Muscle layer of colon (tissue), 2 donors: Measurements from ENCODE around the gene XRCC4.

Experiments used
- H3K27ac ChIP-seq: one replicate; pipeline ENCODE4 v1.7.0; 2013; ENCODE audit warnings: low read depth, mild to moderate bottlenecking, low read length, moderate library complexity
- H3K27me3 ChIP-seq, 2 donors: one replicate each; pipeline ENCODE4 v1.7.0; 2013; ENCODE audit warnings: low read length in 2 of 2, mild to moderate bottlenecking in 2 of 2; ENCODE audit not compliant: insufficient read depth in 2 of 2, control insufficient read depth in 1 of 2
- H3K36me3 ChIP-seq: one replicate; pipeline ENCODE4 v1.7.0; 2013; ENCODE audit warnings: mild to moderate bottlenecking, low read length; ENCODE audit not compliant: insufficient read depth
- H3K4me1 ChIP-seq: one replicate; pipeline ENCODE4 v1.7.0; 2013; ENCODE audit warnings: mild to moderate bottlenecking, low read length; ENCODE audit not compliant: insufficient read depth
- H3K4me3 ChIP-seq, 2 donors: one replicate each; pipeline ENCODE4 v1.7.0; 2013; ENCODE audit warnings: low read length in 2 of 2, low read depth in 1 of 2, mild to moderate bottlenecking in 1 of 2, moderate library complexity in 1 of 2
- H3K9ac ChIP-seq: one replicate; pipeline ENCODE4 v1.7.0; 2013; ENCODE audit warnings: low read length
- H3K9me3 ChIP-seq: one replicate; pipeline ENCODE4 v1.7.0; 2013; ENCODE audit warnings: mild to moderate bottlenecking, low read length
- donor health status: abdominal sarcoma.
- donor health status: Adenocarcinoma of cecum.

The XRCC4 gene

GRCh38 chr5:83199126-83199525 is 121.8 kb downstream of the XRCC4 start:
- no peak overlapping the region for H3K9ac ChIP-seq
- no peak overlapping the region for H3K4me3 ChIP-seq
- H3K27ac ChIP-seq, result no peak overlapping the region
- no peaks in the 10 kb centered on the region for H3K9me3 ChIP-seq
- no peaks in the 10 kb centered on the region for H3K4me1 ChIP-seq
- no peaks in the 10 kb centered on the region for H3K27me3 ChIP-seq
- no peaks in the 10 kb centered on the region for H3K36me3 ChIP-seq

DNA sequence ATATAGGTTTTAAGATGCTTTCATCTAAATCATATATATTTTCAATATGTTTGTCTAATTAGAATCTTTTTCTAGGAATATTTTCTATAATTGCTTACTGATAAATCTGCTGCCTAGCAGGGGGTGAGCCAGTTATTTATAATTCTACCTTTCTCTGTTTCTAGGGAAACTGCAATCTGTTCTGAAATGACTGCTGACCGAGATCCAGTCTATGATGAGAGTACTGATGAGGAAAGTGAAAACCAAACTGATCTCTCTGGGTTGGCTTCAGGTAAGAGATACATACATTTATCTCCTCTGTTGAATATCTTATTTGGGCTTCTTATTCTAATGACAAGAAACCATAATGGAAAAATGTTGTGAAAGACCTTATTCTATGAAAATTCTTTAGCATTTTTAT is 127.3 kb downstream of the XRCC4 start:
- no peaks in the 10 kb centered on the region for H3K4me1 ChIP-seq
- no peaks in the 10 kb centered on the region for H3K27me3 ChIP-seq
- H3K9ac ChIP-seq, result no peak overlapping the region
- H3K27ac ChIP-seq, result no peak overlapping the region
- no peaks in the 10 kb centered on the region for H3K9me3 ChIP-seq
- no peak overlapping the region for H3K4me3 ChIP-seq
- no peaks in the 10 kb centered on the region for H3K36me3 ChIP-seq

- H3K9me3 ChIP-seq, result no peaks in the 10 kb centered on the region
- no peak overlapping the region for H3K4me3 ChIP-seq
- no peaks in the 10 kb centered on the region for H3K4me1 ChIP-seq
- H3K27me3 ChIP-seq, result no peaks in the 10 kb centered on the region
- H3K36me3 ChIP-seq, result no peaks in the 10 kb centered on the region
- no peak overlapping the region for H3K27ac ChIP-seq
- H3K9ac ChIP-seq, result no peak overlapping the region
Observed at GRCh38 chr5:83209963-83210362, 132.6 kb downstream of the XRCC4 start.

DNA sequence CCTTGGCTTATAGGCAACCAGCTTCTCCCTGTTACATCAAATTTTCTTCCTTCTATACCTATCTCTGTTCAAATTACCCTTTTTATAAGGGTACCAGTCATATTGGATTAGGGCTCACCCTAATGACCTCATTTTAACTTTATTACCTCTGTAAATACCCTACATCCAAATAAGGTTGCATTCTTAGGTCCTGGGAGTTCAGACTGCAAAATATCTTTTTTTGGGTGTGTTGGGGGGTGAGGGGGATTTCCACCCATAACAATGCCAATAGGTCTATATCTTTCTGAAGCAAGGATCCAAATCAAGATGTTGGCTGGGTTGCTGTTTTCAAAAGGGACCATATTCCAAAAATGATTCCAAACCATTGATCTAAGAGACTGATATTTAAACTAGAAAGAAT is 141.7 kb downstream of the XRCC4 start:
- Histone ChIP-seq H3K4me1 (no peaks in the 10 kb centered on the region), H3K9me3 (no peaks in the 10 kb centered on the region), H3K9ac (no peak overlapping the region), H3K27ac (no peak overlapping the region), H3K4me3 (no peak overlapping the region), H3K27me3 (no peaks in the 10 kb centered on the region), H3K36me3 (no peaks in the 10 kb centered on the region)

DNA sequence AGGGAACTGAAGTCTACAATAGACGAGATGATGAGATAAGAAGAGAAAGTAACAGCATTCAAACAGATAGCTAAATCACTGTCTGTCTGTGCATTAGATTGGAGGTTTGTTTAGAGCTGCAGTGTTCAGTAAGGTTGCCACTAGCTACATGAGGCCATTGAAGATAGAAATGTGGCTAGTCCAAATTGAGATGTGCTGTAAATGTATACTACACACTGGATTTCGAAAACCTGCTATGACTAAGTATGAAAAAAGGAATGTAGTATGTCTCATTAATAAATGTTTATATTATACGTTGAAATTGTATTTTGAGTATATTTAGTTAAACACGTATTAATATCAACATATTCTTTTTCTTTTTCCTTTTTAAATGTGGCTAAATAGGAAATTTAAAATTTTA is 142.1 kb downstream of the XRCC4 start:
- no peaks in the 10 kb centered on the region for H3K27me3 ChIP-seq
- no peak overlapping the region for H3K27ac ChIP-seq
- H3K9me3 ChIP-seq, result no peaks in the 10 kb centered on the region
- H3K9ac ChIP-seq, result no peak overlapping the region
- no peak overlapping the region for H3K4me3 ChIP-seq
- no peaks in the 10 kb centered on the region for H3K4me1 ChIP-seq
- H3K36me3 ChIP-seq, result no peaks in the 10 kb centered on the region

DNA sequence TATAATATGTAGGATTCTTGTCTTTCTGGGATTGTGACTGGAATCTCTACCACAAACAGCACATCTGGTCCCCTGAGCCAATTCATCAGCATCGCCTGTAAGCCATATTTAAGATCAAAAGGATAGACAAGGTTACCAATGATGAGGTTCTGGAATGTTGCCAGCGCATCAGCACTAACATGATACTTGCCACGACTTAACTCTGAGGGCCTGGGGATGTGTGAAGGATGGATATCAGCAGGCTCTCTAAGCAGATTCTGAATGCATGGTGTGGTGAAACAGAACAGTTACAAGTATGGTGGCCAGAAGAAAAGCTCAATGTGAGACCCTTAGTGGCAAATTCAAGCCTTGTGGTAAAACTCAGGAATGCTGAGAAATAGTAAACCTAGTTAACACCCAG is 143.0 kb downstream of the XRCC4 start:
- Histone ChIP-seq H3K4me1 (no peaks in the 10 kb centered on the region), H3K9ac (no peak overlapping the region), H3K36me3 (no peaks in the 10 kb centered on the region), H3K9me3 (no peaks in the 10 kb centered on the region), H3K4me3 (no peak overlapping the region), H3K27ac (no peak overlapping the region), H3K27me3 (no peaks in the 10 kb centered on the region)

DNA sequence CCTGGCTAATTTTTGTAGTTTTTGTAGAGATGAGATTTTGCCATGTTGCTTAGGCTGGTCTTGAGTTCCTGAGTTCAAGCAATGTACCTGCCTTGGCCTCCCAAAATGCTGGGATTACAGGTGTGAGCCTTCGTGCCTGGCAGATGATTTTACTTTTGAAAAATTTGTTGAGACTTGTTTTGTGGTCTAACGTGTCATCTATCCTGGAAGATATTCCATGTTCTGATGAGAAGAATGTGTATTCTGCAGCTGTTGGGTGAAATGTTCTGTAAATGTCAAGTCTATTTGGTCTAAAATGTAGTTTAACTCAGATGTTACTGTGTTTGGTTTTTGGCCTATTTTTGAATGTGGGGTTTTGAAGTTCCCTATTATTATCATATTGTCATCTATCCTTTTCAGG is 145.6 kb downstream of the XRCC4 start:
- Histone ChIP-seq H3K9me3 (no peaks in the 10 kb centered on the region), H3K4me1 (no peaks in the 10 kb centered on the region), H3K9ac (no peak overlapping the region)

DNA sequence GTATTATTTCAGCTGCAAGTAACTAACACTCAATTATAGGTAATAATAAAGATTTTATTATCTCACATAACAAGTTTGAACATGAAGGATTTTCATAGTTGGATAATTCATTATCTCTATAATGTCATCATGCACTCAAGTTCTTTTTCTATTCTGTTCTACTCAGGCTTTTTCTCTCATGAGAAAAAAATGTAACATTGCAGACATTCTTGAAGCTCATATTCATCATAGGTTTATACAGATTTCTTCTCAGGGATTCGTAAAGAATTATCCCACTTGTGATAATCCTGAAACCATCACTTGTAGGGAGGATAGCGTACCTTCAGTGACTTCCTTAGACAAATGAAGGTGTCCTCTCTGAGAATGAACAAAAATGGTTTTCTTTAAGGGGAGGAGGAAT is 150.3 kb downstream of the XRCC4 start:
- no peak overlapping the region for H3K27ac ChIP-seq
- no peaks in the 10 kb centered on the region for H3K4me1 ChIP-seq
- H3K36me3 ChIP-seq, result no peaks in the 10 kb centered on the region
- no peaks in the 10 kb centered on the region for H3K9me3 ChIP-seq
- H3K4me3 ChIP-seq, result no peak overlapping the region
- H3K9ac ChIP-seq, result no peak overlapping the region
- H3K27me3 ChIP-seq, result no peaks in the 10 kb centered on the region

More for the DNA sequence above, 145.6 kb downstream of the XRCC4 start:
- Histone ChIP-seq H3K4me3 (no peak overlapping the region), H3K36me3 (no peaks in the 10 kb centered on the region), H3K27ac (no peak overlapping the region), H3K27me3 (no peaks in the 10 kb centered on the region)

DNA sequence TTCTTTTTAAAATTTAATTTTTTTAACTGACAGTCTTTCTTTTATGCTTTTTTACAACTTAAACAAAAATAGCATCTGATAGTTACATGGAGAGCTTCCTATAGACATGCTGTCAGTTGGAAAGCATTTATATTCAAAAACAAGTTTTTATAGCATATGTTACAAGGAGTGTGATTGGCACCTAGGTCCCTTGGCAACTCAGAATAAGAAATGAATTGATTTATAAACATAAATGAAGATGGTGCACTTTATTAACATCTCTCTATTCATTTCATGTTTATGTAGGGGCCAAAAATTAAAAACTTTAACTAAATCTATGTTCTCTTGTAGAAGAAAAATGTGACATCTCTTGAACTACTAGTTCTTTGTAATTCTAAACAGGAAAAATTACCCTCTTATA is 153.2 kb downstream of the XRCC4 start:
- no peak overlapping the region for H3K27ac ChIP-seq
- no peaks in the 10 kb centered on the region for H3K4me1 ChIP-seq
- H3K27me3 ChIP-seq, result no peaks in the 10 kb centered on the region
- no peaks in the 10 kb centered on the region for H3K9me3 ChIP-seq
- no peak overlapping the region for H3K4me3 ChIP-seq
- no peaks in the 10 kb centered on the region for H3K36me3 ChIP-seq
- no peak overlapping the region for H3K9ac ChIP-seq

DNA sequence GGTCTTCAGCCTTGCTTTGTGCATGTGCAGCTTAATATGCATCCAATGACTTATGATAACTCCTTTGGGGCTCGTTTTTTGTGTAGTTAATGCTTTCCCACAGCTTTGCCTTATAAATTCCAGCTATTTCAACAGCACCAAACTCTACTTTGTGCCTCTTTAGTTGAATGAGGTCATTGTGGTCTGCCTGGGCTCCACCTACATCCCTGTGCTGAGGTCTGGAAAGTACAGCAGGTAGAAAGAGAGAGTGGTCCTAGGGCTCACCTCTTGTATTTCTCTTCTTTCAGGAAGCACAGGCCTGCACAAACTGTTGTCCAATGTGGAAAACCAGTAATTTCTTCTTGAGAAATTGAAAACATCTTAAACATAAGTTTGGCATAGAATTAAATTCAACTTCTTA is 167.2 kb downstream of the XRCC4 start:
- Histone ChIP-seq H3K27ac (no peak overlapping the region), H3K27me3 (no peaks in the 10 kb centered on the region), H3K4me3 (no peak overlapping the region), H3K36me3 (no peaks in the 10 kb centered on the region), H3K9me3 (no peaks in the 10 kb centered on the region), H3K4me1 (no peaks in the 10 kb centered on the region), H3K9ac (no peak overlapping the region)

DNA sequence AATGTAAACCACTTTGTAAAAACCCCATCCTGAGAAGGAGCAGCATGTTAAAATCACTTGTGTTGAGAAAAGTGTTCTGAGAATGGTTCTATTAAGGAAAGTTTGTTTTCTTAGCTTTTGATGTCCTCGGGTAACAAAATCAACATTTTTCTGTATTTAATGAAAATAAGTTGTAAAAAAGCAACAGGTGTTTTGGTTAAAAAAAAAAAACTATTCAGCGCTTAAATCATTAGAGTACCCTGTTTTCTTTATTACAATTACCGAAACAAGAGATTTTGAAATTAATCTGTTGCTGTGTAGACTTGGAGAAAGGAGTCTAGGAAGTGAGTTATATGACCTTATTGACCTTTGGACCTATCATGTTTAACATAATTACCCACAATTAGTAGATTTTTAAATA is 167.7 kb downstream of the XRCC4 start:
- Histone ChIP-seq H3K4me3 (no peak overlapping the region), H3K9ac (no peak overlapping the region), H3K9me3 (no peaks in the 10 kb centered on the region), H3K36me3 (no peaks in the 10 kb centered on the region), H3K27ac (no peak overlapping the region), H3K27me3 (no peaks in the 10 kb centered on the region), H3K4me1 (no peaks in the 10 kb centered on the region)

DNA sequence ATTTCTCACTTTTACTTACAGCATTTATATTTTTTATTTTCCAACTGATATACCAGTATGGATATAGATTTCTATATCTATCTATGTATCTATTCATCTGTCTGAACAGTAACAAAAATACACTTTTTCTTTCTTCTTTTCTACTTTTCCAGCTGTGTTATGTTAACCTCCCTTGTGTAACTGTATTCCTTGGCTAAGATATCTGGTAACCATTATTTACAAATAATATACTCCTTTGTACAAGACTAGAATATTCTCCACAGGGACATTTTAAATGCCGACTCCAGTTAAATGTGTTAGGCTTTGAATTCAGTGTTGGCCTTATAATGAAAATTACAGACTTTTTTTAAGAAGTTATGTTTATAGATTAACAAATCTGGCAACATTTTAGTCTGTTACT is 168.7 kb downstream of the XRCC4 start:
- no peaks in the 10 kb centered on the region for H3K36me3 ChIP-seq
- H3K4me1 ChIP-seq, result no peaks in the 10 kb centered on the region
- H3K9ac ChIP-seq, result no peak overlapping the region
- H3K27ac ChIP-seq, result no peak overlapping the region
- no peaks in the 10 kb centered on the region for H3K9me3 ChIP-seq
- no peak overlapping the region for H3K4me3 ChIP-seq
- no peaks in the 10 kb centered on the region for H3K27me3 ChIP-seq
